RPMI7951 (cell line): ENCODE results near the gene OR2J1. TPM values are rescaled to one million over a fixed set of nuclear protein-coding genes. Genes with fewer than 3 reads are reported as not detected.
"Not testable (repeated sequence)": the region's sequence is repeated elsewhere in the genome, so short reads cannot be mapped to it uniquely, and the experiment has no call there.

Experiments
- DNase-seq: peaks from one replicate; pipeline ENCODE4 v3.0.0-alpha.2; 2012; ENCODE audit warnings: low read depth
- total RNA-seq: library from RNA; depleted of rRNA; stranded (reverse); fragments of >200 nt; shearing (Covaris generic); gene quantifications from 2 replicates; pipeline ENCODE4 v1.2.3, GENCODE V29; 2014; rRNA removed

Gene OR2J1
- not detected in 2 replicates for total RNA-seq

DNA sequence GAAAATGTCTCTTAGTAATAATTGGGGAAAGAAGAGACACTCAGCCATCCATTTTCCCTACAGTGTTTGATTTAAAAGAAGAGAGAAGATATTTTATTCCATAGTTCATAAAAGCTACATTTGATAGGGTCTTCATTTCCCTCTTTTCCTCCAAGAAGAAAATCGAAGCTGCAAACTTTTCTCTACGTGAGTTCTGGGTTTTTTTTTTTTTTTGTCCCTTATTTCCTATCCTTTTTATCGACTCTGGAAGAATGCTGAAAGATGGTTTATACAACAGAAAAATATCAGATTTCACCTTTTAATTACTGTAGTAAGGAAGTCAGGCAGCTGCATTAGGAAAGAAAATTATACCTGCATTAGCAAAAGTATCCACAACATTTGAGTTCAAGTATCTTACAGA, at the start of gene OR2J1:
OR2J1 (plus strand) TSS at position 301 of the 400 bp plus-strand sequence. CDS start 1,453 bp downstream, outside the sequence.
- no peak for DNase-seq

DNA sequence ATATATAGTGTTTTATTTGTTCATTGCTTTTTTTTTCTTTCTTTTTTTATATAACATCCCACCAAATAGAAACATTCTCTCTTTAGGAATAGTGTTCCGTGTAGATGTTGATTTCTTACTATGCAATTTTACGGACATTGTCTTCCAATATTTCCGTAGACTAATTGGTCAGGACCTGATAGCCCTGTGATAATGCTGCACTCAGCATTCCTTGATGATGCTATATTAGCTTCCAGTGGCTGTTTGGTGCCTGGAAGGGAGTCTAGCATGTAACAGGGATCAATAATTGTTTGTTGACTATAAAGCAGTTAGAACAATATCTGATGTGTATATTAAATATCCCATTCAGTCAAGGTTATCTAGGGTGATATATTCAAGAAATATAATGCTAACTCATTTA, 47.6 kb upstream of the OR2J1 start:
- DNase-seq, result no peak

DNA sequence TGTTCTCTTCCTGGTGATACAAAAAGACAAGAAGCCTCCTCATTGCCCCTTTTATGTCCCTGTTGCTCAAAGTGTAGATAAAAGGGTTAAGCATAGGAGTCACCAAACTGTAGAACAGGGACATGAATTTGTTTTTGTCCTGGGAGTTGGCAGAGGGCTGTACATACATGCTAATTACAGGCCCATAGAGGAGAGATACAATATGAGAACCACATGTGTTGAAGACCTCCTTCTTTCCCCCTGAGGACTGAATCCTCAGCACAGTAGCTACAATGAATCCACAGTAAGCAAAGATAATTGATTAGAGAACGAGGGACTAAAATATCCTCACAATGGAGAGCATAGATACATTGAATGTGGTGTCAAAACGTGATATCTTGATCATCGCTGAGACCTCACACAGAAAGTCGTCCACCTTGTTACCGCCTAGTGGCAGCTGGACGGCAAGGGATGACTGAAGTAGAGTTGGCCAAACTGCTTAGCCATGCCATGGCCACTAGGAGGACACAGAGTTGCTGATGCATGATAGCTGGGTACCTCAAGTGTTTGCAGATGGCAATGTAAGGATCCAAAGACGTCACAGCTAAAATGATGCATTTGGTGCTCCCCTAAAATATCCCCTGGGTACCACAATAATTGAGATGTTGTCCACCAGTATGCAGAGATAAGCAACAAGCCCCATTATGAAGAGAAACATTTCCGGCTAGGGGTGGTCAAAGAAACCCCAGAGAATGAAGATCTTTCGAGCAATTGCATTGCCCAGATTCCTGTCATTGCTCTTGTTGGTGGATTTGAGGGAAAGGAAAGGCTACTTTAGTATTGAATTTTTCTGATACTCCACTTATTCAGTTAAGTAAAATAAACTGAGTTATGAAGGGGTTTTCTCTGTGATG, 27.2 kb upstream of the OR2J1 start:
- DNase-seq, result peak; percentile 51

DNA sequence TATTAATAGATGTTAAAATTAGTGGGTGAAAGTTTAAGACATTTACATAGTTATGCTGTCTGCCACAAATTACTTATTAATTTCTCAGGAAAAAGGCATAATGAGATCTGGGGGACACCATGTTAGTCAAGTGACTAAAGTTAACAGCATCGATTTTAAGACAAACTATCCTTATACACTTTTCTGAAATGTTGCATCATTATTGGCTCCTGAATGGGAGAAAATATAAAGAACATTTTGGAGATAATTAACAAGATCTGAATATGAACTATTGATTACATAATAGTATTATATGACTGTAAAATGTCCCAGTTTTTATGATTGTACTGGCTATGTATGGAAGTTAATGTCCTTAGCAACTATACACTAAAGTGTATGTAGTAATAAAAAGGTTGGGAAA, 20.1 kb upstream of the OR2J1 start:
- DNase-seq, result no peak

DNA sequence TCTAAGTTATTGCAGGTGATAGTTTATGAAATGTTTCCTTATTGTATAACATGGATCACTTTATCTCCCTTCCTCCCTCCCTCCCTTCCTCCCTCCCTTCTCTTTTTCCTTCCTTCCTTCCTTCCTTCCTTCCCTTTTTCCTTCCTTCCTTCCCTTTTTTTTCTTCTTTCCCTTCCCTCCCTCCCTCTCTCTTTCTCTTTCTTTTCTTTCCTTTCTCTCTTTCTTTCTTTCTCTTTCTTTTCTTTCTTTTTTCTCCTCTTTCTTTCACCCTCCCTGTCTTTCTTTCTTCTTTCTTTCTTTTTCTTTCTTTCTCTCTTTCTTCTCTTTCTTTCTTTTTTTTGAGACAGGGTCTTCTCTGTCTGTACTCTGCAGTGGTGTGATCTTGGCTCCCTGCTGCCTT, 18.0 kb upstream of the OR2J1 start:
- DNase-seq, result no peak

DNA sequence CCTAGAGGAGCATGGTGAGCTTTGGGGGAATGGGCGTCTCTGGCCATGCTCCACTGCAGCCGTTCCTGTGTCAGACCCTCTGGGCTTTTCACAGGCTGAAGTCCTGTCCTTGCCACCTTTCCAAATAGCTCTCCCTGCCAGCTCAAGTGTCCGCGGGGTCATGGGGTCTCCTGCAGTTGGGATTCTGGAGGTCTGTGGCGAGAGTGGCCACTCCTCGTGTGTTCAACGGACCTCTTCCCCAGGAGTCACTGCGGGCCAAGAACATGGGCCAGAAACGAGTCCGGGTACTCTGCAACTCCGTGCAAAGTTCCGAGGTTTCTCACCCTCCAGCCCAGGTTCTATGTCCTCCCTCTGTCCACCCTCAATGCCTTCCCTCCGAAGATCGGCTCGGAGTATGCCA, 16.8 kb upstream of the OR2J1 start:
- DNase-seq, result no peak

DNA sequence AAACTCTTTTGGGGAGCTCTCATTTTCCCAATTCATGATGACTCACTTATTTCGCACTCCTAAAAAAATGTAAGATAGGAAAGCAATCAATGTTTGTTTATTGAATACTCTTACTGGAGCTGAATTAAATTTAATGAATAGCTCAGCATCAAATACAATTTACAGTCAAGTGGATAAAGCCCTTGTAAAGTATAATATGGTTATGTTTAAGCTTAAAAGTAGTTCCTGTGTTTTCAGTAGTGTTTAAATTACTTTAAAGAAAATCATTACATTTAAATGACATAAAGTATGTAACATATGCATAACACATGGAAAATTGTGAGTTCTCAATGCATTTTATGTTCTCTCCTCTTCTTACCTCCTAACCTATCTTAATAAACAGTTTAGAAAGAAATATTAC, 12.1 kb upstream of the OR2J1 start, which contains the start of gene OR2B3:
OR2B3 (minus strand) TSS at position 101 of the 400 bp plus-strand sequence; CDS start at position 36, 65 bp downstream.
- DNase-seq, result no peak

DNA sequence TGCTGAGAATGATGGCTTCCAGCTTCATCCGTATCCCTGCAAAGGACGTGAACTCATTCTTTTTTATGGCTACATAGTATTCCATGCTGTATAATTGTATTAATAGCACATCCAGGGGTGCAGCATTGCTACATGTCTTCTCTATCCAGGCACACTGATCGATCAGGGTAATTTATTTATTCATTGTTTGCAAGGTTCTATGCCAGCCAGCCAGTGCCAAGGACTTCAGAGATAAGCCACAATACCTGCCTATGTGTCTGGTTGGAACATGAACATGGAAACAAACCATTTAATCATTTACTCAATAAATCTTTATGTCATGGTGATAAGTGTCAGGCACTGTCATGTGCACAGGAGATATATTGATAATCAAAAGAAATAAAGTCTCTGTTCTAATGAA, 6.3 kb upstream of the OR2J1 start:
- no peak for DNase-seq

DNA sequence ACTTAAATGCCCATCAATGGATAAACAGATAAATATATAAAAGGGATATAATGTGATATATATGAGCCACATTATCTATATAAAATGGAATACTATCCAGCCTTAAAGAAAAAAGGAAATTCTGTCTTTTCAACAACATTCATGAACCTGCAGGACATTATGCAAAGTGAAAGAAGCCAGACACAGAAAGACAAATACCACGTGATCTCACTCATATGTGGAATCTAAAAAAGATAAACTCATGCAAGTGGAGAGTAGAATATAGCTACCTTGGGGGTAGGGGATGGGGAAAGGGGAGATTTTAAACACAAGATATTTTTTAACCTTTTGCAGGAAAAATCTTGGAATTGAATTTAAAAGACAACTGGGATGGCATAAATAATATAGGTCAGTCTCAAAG, 1.5 kb upstream of the OR2J1 start:
- DNase-seq, result no peak

DNA sequence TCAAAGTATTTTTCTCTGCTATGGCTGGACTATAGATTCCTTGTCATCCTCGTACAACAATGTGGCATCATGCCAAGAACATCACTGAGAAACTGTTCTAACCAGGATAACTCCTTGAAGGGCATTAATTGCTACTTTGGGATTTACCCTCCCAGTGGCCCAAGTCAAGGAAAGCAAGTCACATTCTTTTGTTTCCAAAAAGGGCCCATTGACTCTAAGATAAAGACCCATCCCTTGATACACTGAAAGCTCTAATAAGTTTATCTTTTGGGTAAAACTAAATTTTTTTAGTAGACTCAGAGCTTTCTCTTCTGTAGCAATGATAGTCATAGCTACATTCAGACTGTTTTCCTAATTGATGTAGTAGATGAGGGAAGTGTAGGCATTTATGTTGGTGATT, 8.5 kb downstream of the OR2J1 start, which contains the start of gene OR2J3:
OR2J3 (plus strand) TSS at position 301 of the 400 bp plus-strand sequence. CDS start 3,833 bp downstream, outside the sequence.
- DNase-seq, result no peak

DNA sequence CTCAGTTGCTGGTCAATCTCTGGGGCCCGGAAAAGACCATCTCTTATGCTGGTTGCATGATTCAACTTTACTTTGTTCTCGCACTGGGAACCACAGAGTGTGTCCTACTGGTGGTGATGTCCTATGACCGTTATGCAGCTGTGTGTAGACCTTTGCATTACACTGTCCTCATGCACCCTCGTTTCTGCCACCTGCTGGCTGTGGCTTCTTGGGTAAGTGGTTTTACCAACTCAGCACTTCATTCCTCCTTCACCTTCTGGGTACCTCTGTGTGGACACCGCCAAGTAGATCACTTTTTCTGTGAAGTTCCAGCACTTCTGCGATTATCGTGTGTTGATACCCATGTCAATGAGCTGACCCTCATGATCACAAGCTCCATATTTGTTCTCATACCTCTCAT, 12.8 kb downstream of the OR2J1 start:
- DNase-seq, result no peak

DNA sequence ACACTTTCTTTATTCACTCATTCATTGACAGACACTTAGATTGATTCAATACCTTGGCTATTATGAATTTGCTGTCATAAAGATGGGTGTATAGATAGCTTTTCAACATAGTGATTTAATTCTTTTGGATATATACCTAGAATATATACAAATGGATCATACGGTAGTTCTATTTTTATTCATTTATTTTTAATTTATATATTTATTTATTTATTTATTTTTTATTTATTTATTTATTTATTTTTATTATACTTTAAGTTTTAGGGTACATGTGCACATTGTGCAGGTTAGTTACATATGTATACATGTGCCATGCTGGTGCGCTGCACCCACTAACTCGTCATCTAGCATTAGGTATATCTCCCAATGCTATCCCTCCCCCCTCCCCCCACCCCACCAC, 15.7 kb downstream of the OR2J1 start:
- not testable (repeated sequence) for DNase-seq

DNA sequence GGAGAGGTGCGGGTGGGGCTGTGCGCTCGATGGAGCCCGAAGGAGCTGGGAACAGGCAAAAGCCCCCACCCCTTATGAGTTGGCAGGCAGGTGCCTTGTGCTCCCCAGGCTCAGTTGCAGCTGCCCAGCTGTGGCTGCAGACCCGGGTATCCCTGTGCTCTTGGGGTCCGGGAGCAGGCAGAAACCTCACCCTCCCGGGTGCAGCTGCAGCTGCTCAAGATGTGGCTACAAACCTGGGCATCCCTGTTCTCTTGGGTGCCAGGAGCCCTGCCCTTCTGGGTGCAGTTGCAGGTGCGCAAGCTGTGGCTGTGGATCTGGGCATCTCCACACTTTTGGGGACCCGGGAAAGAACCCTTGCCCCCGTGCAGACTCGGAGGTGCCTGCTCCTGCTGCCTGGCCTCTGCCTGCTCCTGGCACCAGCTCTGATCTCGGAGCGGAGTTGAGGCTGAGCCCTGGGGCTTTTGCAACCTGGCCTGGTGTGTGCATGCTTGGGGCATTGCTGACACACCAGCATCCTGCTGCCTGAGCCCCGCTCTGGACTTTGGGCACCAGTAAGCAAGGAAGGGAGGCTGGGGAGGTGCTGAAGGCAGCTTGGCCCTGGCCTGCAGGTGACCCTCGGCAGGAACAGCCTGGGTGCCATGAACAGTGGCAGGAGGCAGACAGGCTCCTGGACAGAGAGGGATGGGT, 30.2 kb downstream of the OR2J1 start:
- DNase-seq, result no peak

DNA sequence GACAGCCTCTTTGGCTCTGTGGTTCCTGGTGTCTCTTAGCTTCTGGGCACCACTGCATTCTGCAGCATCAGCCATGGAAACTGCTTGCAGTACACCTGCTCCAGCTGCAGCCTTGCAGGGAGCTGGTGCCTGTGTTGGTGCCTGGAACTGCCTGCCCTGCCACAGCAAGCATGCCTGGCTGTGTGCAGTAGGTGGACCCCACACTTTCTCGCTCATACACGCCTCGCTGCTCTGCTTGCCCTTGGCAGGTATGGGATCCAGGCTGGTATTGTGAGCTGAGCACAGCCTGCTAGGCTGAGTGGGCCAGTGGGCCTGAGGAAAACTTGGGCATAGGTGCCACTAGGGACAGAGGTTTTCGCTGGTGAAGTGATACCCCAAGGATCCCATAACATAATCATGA, 31.4 kb downstream of the OR2J1 start:
- no peak for DNase-seq

DNA sequence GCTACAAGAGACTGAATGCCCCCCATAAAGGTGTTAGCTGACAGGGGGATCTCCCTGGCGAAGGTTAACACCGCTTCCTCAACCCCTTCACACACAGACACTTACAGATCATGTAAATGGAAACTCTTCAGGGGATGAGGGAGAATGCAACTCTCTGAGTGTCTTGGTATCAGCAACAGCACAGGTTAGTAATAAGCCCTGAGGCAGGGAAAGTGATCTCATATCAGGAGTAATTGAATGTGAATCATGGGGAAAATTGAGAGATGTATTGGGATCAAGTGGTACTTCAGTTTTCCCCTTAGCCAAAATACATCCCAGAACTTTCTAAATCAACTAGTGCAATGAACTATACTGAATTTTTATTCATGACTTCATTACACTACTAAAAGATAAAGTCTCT, 32.4 kb downstream of the OR2J1 start:
- peak; percentile 1 for DNase-seq

DNA sequence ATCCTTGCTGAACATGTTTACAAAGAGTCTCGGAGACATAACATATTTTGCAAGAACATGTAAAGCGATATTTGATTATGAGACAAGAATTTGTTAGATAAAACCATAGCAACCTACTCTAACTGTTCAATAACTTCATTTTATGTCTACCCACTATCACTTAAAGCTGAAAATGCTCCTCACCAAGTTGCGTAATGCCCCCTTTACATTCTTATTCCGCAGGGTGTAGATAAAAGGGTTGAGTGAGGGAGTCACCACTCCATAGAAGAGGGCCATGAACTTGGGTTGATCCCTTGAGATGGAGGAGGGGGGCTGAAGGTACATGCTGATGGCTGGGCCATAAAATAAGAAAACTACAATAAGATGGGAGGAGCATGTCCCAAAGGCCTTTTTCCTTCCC, 38.4 kb downstream of the OR2J1 start:
- no peak for DNase-seq

DNA sequence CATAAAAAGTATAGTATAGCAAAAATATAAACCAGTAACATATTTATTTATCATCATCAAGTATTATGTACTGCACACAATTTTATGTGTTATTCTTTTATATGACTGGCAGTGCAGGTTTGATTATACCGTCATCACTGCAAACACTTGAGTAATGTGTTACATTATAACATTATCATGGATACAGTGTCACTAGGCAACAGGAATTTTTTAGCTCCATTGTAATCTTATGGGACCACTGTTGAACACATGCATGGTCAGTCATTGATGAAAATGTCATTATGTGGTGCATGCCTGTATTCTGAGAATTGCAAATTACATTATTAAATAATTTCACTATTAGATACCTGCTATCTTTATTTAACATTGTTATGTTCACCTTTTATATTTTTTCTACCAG, 42.3 kb downstream of the OR2J1 start:
- DNase-seq, result no peak

DNA sequence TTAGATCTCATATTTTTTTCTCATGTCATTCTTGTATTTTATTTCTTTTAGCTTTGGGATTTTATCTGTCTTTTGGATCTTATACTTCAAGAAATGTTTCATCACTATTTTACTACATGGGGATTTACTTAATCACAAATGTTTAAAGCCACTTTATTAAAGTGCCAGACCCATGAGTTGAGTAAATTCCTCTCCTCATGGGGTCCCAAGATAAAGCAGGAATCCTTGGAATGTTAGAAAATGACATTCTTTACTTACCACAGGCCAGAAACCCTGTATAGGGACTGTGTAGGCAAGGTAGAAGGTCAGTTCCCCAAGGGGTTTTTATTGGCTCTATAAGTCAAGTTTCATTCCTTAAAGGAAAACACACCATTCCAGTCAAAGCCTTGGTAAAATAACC, 43.0 kb downstream of the OR2J1 start:
- no peak for DNase-seq

DNA sequence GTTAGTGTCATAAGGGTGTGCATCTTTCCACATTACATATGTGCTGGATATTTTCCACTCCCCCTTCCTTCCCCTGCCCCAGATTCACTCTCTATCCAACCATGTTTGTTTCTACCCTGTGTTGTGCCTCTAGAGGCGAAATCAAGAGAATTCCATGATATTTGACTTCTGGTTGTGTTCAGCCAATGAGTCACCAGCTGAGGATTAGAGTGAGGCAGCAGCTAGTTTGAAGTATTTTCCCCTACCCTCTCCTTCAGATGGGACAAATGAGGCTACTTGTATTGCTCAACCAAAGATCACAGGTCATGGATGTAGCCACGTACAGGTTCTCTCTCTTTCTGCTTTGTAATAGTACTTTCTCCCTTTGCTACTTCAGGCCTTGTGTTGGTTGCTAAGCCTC, 46.9 kb downstream of the OR2J1 start:
- DNase-seq, result no peak

DNA sequence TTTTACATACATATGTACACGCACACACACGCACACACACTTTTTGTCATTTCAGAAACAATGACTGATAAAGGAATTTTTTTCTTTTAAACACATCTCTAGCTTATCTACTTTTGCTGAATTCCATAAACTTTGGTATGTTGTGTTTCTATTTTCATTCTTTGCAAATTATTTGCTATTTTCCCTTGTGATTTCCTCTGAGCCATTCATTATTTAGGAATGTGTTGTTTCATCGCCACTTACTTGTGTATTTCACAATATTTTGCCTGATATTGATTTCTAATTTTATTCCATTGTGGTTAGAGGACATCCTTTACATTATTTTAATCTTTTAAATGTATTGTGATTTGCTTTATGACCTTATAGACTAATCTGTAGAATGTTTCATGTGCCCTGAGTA, 47.8 kb downstream of the OR2J1 start:
- DNase-seq, result no peak

DNA sequence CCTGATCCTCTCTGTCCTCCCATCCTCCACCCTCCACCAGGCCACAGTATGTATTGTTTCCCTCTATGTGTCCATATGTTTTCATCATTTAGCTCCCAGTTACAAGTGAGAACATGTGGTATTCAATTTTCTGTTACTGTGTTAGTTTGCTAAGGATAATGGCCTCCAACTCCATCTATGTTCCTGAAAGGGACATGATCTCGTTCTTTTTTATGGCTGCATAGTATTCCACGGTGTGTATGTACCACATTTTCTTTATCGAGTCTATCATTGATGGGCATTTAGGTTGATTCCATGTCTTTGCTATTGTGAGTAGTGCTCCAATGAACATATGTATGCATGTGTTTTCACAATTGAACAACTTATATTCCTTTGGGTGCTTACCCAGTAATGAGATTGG, 50.2 kb downstream of the OR2J1 start:
- DNase-seq, result not testable (repeated sequence)
